Measurements from ENCODE around the gene LYPD4. TPM values are rescaled to one million over a fixed set of nuclear protein-coding genes. Genes with fewer than 3 reads are reported as not detected.

The LYPD4 gene, protein sequence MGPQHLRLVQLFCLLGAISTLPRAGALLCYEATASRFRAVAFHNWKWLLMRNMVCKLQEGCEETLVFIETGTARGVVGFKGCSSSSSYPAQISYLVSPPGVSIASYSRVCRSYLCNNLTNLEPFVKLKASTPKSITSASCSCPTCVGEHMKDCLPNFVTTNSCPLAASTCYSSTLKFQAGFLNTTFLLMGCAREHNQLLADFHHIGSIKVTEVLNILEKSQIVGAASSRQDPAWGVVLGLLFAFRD
- not detected in 2 replicates for total RNA-seq (2014; rRNA removed)
- not detected for polyA plus RNA-seq (2012)

DNA sequence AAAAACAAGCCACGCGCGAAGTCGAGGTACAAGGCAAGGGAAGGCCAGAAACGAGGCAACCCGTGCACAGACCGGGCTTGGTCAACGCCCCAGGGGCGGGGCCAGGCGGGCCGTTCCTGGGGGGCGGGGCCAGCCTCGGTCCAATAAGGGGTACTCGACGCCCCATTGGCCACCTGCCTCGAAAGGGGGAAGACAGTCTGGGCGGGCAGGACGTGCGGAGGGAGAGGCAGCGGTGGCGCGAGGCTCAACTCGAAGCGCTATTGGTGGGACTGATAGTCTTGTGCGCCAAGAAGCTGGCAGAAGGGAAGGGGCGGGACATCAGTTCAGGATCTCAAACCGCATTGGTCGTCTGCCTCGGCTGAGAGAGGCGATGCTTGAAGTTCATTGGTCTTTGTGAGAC lies at the start of gene LYPD4:
TSS of gene LYPD4 (minus strand) at position 83 of the 400 bp plus-strand sequence. CDS start 5,398 bp downstream, outside the sequence.
- DNase-seq (ENCODE audit: low read depth): no peak

DNA sequence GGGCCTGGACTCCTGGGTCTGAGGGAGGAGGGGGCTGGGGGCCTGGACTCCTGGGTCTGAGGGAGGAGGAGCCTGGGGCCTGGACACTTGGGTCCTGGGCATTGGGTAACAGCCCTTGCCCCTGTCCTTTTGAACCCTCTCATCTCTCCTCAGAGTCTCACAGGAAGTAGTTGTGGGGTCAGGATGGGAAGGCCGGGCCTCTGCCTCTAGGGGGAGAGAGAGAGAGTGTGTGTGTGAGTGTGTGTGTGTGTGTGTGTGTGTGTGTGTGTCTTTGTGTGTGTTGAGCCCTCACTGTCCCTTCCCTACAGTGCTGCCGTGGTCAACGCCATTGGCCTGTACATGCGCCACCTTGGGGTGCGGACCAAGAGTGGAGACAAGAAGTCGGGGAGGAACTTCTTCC lies 49.4 kb upstream of the LYPD4 start:
- peak; percentile 40 for DNase-seq (ENCODE audit: low read depth)

DNA sequence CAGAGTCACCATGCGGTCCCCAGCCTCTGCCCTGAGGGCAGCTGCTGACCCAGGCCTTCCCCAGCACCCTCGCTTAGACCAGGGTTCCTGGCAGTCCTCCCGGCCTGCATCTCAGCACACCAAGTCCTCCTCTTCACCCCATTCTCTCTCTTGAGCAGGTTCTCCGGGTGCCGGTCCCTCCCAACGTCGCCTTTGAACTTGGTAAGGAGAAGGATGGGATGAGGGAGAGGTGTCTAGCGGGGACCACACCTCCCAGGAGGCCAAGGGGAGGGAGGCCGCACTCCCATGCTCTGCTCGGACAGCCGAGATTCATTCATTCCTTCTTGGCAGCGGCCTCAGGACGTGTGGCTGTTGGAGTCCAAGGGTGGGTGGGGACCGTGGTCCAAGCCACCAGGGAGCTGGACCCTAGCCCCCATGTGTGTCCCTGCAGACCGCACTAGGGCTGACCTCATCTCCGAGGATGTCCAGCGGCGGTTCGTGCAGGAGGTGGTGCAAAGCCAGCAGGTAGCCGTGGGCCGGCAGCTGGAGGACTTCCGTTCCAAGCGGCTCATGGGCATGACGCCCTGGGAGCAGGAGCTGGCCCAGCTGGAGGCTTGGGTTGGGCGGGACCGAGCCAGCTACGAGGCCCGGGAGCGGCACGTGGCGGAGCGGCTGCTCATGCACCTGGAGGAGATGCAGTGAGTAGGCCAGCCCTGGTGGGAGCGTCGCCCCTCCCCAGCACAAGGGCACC lies 47.9 kb upstream of the LYPD4 start:
- no peak for DNase-seq (ENCODE audit: low read depth)

DNA sequence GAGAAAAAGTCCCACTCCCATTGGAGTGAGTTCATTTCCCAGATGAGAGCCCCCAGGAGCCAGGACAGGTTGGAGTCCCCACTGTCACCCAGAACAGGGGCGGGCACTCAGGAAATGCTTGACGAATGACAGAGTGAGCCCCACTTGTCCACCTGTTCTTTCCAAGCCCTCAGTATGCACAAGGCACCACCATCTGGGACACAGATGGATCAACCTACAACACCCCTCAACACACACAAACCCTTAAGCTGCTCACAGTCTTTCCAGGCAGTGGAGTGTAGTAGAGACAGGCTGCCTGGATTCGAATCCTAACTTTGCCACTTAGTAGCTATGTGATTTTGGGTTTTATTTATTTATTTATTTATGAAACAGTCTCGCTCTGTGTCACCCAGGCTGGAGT lies 46.5 kb upstream of the LYPD4 start:
- DNase-seq (ENCODE audit: low read depth): no peak

DNA sequence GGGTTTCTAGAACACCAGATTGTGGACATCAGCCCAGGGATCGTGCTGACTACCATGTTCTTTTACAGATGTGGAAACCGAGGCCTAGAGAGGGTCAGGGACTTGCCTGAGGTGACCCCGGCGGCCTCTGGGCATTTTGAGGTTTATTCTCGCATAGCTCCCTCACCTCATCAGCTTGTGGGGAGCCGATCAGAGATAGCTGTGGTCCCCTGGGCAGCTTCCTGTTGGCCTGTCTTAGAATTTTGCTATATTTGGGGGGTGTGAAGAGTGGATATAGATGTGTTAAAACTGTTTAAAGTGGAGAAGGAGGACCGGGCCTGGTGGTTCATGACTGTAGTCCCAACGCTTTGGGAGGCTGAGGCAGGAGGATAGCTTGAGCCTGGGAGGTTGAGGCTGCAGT lies 45.4 kb upstream of the LYPD4 start:
- no peak for DNase-seq (ENCODE audit: low read depth)

DNA sequence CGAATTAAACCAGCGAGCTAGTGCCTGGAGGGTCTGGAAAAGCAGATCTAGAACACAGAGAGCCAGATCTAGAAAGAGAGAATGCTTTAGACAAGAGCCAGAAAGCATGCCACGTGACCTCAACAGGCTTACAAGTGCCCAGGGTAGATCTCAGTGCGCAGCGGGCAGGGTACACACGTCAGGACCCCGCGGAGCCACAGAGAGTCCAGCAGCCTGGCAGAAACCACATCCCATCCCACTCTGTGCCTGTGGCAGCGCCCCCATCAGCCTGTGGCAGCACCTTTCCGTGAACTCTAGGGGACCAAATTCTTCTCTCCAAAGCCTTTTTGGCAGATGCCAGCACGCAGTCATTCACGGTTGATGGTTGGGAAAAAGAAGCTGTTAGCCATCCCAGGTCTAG lies 44.4 kb upstream of the LYPD4 start:
- no peak for DNase-seq (ENCODE audit: low read depth)

DNA sequence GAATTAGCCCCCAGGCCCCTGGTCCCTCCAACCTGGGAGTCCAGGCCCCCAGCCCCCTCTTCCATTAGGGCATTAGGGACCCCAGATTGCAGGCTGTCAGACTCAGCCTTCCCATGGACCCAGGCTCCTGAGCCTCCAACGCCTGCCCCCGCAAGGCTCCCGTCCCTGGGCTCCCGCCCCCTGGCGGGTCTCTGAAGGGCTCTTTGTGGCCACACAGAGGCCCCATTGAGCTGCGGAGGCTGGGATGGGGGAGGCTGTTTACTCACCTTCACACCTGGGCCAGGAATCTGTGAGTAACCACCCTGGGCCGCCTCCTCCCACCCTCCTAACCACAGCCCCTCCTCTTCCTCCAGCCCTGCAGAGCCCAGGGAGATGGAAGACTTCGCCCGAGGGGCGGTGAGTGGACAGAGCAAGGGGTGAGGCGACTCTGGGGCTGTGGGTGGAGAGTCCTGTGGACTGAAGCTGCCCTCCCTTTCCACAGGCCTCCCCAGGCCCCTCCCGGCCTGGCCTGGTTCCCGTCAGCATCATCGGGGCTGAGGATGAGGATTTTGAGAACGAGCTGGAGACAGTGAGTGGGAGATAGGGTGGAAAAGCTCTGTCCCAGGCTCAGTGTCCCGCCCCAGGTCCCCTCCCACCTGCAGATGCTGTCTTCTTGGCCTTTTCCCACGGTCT lies 43.4 kb upstream of the LYPD4 start:
- DNase-seq (ENCODE audit: low read depth): no peak

DNA sequence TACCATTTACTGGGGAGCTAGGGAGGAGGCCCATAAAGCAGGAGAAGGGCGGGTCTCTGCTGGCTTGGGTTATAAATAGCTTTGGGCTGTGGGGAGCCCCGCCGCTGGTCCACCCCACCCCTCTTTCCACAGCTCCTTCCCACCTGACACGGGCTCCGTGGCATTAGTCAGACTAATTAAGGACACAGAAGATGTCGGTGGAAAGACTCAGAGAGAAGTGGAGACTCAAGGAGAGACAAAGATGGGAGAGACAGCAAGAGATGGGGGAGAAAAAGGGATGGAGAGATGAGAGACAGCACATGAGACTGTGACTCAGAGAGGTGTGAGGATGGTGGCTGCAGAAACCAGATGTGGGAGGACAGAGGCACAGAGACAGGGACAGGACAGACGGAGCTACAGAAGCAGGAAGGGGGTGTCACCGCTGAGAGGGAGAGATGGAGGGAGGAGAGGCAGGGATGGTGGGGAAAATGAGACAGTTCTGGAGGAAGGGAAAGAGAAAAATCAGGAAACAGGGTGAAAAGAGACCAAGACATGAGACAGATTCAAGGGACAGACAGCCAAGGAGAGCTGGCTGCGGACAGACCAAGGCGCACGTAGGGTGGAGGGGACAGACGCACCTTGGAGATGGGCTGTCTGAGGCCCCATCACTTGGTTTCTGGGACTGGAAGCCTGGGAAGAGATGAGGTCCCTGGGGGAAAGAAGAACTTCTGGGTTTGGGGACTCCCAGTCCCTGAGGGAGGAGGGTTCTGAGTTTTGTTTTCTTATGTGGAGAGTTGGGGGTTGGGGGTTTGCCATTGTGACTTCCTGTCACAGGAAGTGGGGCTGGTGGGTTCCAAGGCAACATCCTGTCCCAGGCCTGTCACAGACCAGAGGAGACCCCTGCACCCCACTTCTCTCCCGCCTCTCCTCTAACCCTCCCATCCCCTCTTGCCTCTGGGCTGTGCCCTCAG lies 42.6 kb upstream of the LYPD4 start:
- no peak for DNase-seq (ENCODE audit: low read depth)

DNA sequence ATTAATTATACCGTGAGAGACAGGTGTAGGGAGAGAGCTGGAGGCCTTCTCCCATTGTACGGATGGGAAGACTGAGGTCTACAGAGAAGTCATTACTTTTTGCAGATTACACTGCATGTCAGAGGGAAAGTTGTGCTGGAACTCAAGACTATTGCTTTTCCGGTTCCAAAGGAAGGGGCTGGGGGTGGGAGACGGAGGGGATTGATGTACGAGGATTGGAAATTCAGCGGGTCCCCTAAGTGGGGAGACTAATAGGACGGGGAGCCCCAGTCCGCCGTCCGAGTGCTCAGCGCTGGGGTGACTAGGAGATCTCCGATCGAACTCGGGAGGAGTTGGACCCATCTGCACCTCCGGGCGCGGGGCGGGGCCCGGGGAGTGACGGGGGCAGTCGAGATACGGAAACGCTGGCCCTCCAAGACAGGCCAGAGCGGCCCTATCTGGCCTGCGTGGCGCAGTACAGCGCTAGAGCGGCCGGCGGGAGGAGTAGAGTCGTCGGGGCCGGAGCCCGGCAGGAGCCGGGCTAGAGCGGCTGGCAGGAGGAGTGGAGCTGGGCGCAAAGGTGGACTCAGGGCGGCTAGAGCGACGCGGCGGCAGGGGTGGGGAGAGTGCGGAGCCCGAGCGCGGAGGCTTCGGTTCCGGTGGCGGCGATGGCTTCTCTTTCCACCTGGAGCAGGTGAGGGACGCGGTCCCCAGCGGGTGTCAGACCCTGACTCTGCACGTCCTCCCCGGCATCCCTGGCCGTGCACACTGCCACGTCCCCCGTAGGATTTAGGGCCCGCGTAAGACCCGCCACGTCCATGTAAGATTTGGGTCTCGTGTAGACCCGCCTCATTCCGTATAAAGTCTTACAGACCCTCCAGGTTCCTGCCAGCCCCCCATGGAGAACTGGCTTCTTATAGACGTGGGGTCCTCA lies 39.6 kb upstream of the LYPD4 start:
- peak; percentile 95 for DNase-seq (ENCODE audit: low read depth)

DNA sequence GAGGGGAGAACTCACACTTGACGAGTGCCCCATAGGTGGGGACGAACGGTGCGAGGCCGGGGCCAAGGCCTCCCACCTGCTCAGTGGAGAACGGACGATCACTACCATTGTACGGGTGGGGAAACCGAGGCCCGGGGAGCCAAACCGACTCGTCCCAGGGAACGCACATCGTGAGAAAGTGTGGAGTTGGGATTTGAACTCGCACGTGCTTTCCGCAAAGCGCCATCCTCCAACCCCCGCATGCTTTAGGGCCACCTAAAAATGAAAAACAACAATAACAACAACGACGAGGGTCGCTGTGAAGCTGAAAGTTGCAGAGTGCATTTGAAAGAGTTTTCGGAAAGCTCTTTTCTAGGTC lies 39.0 kb upstream of the LYPD4 start:
- no peak for DNase-seq (ENCODE audit: low read depth)

DNA sequence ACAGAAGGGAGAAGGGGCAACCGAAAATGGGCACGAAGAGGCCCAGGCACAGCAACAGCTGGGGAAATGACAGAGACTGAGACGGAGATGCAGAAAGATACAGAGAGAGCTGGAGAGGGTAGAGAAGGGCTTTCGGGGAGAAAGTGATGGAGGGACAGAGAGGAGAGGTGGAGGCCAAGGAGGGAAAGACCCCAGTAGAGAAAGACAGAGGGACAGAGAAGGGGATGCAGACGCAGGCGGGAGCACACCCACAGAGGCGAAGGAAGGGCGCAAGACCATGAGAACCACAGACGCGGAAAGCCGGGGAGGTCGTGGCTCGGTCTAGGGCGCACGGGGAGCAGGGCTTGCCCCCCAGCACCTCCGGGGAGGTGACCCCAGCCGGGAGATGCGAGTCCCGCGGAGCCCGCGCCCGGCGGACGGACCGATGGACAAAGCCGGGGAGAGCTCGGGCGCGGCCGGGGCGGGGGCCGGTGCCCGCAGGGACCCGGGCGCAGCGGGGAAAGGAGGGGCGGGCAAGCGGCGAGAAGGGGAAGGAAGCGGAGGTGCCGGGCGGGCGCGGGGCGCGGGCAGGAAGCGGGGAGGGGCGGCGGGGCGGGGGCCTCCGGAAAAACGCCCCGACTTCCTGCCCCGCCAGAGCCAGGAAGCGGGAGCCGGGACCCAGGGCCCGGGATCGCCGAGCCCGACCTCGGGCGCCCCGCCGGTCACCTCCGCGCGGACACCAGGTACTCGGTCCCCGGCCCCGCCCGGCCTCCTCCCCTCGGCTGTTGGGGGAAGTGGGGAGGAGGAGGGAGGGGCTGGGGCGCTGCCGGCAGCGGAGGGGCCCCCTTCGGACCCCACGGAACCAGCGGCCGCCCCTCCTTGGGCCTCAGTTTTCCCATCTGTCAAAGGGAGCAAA lies 38.3 kb upstream of the LYPD4 start, which contains the start of gene ARHGEF1:
TSS of gene ARHGEF1 (plus strand) at position 617 of the 895 bp plus-strand sequence. CDS start 4,899 bp downstream, outside the sequence.
- no peak for DNase-seq (ENCODE audit: low read depth)

DNA sequence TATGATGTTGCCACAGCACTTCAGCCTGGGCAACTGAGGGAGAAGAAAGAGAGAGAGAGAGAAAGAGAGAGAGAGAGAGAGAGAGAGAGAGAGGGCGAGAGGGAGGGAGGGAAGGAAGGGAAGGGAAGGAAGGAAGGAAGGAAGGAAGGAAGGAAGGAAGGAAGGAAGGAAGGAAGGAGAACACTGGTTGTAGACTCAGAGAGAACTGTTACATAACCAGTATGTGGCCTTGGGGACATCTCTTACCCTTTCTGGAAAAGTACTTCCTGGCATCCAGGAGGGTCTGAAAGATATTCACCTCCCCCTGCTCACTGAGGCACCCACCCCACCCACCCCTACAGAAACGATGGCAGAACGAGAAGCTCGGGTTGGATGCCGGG lies 35.8 kb upstream of the LYPD4 start:
- DNase-seq (ENCODE audit: low read depth): no peak

DNA sequence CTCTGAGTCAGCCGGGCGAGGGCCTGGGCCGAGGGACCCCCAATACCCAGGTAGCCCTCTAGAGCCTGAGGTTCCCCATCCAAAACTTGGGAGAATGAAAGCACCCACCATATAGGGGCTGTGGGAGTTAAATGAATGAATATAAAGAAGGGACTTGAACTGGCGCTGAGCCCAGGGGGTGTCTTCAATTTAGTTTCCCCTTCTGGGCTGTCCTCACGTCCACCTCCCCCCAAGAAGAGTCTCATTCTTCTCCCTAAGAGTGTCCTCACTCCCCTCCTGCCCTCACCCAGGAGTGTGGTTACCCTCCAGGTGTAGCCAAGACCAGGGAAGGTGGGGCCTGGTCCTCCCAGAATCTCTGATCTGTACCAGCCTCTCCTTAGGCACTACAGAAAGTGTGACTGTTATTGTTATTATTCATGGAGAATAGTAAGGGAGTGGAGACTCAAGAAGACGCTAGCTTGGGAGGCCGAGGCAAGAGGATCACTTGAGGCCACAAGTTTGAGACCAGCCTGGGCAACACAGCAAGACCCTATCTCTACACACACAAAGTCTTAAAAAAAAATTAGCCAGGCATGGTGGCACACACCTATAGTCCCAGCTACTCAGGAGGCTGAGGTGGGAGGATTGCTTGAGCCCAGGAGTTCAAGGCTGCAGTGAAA lies 35.3 kb upstream of the LYPD4 start:
- no peak for DNase-seq (ENCODE audit: low read depth)

DNA sequence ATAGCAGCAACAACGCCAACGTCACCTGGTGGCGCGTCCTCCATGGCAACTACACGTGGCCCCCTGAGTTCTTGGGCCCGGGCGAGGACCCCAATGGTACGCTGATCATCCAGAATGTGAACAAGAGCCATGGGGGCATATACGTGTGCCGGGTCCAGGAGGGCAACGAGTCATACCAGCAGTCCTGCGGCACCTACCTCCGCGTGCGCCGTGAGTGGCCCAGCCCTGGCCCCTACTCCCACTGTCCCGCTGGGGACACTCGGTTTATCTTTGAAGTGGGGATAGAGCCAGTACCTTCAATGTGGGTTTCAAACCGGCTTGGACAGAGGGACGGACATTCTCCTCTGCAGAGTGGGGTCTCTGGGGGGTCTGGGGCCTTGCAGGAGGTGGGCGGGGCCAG lies 34.6 kb upstream of the LYPD4 start:
- DNase-seq (ENCODE audit: low read depth): no peak

DNA sequence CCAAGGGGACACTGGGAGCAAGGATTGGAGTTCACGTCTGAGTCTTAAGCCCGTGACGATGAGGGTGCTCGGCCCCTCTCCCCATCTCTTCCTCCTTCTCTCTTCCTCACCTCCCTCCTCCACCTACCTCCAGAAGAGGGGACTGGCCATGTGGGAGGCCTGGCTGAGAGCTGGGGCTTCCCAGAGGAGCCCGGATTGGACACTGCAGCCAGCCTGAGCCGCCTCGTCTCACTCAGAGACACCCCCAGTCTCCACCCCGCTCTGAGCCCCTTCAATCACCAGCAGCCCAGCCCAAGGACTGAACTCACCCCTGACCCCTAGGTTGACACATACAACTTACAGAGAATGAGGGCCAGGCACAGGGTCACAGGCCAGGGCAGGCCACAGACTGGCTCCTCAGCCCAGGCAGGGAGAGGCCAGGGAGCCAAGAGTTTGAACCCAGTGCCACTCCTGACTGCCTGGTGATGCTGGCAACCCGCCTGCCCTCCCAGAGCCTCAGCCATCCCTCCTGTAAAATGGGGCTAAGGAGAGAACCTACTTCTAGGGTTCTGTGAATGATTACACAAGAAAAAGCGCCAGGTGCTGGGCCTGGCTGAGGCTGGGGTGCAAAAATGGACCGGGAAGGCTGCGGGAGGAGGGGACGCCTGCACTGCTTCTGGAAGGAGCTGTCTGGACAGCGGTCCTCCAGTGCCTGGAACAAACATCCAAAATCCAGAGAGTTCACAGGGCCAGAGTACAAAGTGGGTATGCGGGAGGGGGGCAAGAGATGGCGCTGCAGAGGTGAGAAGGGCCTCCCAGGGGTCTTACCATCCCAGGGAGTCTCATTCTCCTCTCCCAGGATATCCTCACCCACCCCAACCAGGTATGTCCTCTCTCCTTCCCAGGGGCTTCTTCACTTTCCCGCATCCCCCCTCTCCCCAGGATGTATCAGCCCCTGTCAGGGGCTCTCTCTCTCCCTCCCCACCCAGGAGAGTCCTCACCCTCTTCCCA lies 33.7 kb upstream of the LYPD4 start:
- DNase-seq (ENCODE audit: low read depth): no peak

DNA sequence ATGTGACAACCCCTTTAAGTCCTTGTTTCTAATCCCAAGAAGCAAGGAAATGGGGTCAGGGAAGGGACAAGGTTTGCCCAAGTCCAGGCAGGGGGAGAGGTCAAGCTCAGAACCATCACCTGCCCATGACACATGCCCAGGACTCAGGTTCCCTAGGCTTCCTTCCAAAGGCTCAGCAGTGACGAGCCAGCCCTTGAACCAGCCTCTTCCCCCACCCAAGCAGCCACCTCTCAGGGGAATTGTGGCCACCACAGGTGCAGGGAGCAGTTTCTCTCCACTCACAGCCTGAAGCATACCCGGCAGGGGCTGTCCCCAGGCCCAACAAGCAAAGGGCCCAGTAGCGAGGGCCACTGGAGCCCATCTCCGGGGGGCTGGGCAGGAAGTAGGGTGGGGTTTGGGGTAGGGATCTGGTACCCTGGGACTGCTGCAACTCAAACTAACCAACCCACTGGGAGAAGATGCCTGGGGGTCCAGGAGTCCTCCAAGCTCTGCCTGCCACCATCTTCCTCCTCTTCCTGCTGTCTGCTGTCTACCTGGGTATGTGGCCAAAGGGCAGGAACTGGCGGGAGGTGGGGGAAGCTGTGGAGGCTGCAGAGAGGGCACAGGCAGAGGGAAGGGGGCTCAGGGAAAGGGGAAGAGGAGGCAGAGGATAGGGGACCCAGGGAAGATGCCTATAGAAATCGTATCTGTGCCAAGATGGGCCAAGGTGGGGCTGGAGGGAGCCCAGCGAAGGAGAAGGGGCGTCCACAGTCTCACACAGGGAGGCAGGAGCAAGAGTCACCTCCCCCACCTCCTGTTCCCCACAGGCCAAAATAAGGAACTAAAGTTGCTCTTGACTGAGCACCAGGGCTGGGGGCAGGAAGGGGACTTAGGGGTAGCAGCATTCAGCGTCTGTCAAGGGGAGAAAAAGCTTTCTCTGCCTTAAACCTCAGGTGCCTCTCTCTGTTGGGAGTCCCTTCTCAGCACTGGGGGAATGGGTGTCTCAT lies 32.7 kb upstream of the LYPD4 start, which contains the start of gene CD79A:
TSS of gene CD79A (plus strand) at position 433 of the 986 bp plus-strand sequence. CDS start at position 459, 26 bp downstream.
- no peak for DNase-seq (ENCODE audit: low read depth)
